ENCODE measurements around the gene RPLP1. TPM values are rescaled to one million over a fixed set of nuclear protein-coding genes. Genes with fewer than 3 reads are reported as not detected.

RPLP1 gene
- polyA plus RNA-seq, 1 of the 3 experiments (the other 2 are of a cell fraction) = 1,792 TPM

- Histone ChIP-seq H3K27me3 (ENCODE audit: insufficient read depth) (no peaks in the 10 kb centered on the region), H3K79me2 (ENCODE audit: insufficient read depth) (peaks cover 90% of the 10 kb centered on the region), H3K4me3 (ENCODE audit: low read depth in 2 of 2, low read length in 1 of 2) (no peak overlapping the region), H3K9me2 (no peaks in the 10 kb centered on the region), H4K20me1 (ENCODE audit: insufficient read depth) (no peaks in the 10 kb centered on the region), H3K9ac (no peak overlapping the region), H3K9me3 (no peaks in the 10 kb centered on the region), H3K27ac (ENCODE audit: low read depth in 2 of 2, low read length in 1 of 2) (no peak overlapping the region), H2AFZ (ENCODE audit: low read depth) (no peak overlapping the region), H3K4me1 (ENCODE audit: control insufficient read depth in 1 of 2, insufficient read depth in 2 of 2, low read depth in 1 of 2, low read length in 1 of 2) (peaks cover 10 to 15% of the 10 kb centered on the region in 2 experiments; a peak in 3 of 4 replicates), H3K4me2 (peak overlapping the region; percentile 92), H3K36me3 (replicated peaks in 1 of 2; ENCODE audit: control insufficient read depth in 1 of 2, insufficient read depth in 2 of 2, low read length in 1 of 2) (peaks cover 0 to 17% of the 10 kb centered on the region in 2 experiments), H3F3A (replicated peaks; ENCODE audit: insufficient read depth) (peaks cover 11% of the 10 kb centered on the region)
- CTCF ChIA-PET = interaction anchor here (0.9 to 5.7 kb wide), 4 partner anchors 14 to 354 kb away, joined by 3 to 24 read pairs (median 15); no protein-coding TSS in a partner anchor
- TF ChIP-seq SIN3A (IDR thresholded peaks at IDR 0.05; ENCODE audit: borderline replicate concordance, low read depth, low read length) = no peak
- no peak for TF ChIP-seq EP300 (IDR thresholded peaks at IDR 0.05; ENCODE audit: borderline replicate concordance in 1 of 2, low read depth in 1 of 2, low read length in 1 of 2)
- no peak for TF ChIP-seq GABPA (IDR thresholded peaks at IDR 0.05; ENCODE audit: low read depth)
- TF ChIP-seq CTCF (IDR thresholded peaks at IDR 0.05) = no peak
- no peak for TF ChIP-seq JUND (IDR thresholded peaks at IDR 0.05)
- TF ChIP-seq USF2 (IDR thresholded peaks at IDR 0.05; ENCODE audit: borderline replicate concordance, low read depth, low read length) = no peak
- no peak for TF ChIP-seq REST (IDR thresholded peaks at IDR 0.05; ENCODE audit: low read depth, low read length)
- TF ChIP-seq IRF3 (IDR thresholded peaks at IDR 0.05; ENCODE audit: low read depth, low read length) = no peak
- no peak for TF ChIP-seq RCOR1 (IDR thresholded peaks at IDR 0.05; ENCODE audit: low read length)
- no peak for TF ChIP-seq TCF12 (IDR thresholded peaks at IDR 0.05)
- no peak for TF ChIP-seq RFX5 (IDR thresholded peaks at IDR 0.05; ENCODE audit: low read length)
- TF ChIP-seq MEF2A (IDR thresholded peaks at IDR 0.05; ENCODE audit: borderline replicate concordance, low read depth) = no peak
- no peak for TF ChIP-seq PBX3 (IDR thresholded peaks at IDR 0.05)
- no peak for TF ChIP-seq RAD21 (IDR thresholded peaks at IDR 0.05; ENCODE audit: low read length)
- TF ChIP-seq TEAD4 (IDR thresholded peaks at IDR 0.05; ENCODE audit: borderline replicate concordance, insufficient read depth) = no peak
- no peak for TF ChIP-seq MAX (IDR thresholded peaks at IDR 0.05; ENCODE audit: low read depth)
- TF ChIP-seq SMC3 (IDR thresholded peaks at IDR 0.05; ENCODE audit: low read depth, low read length) = no peak
- no peak for TF ChIP-seq TAF1 (IDR thresholded peaks at IDR 0.05; ENCODE audit: borderline replicate concordance, low read depth, low read length)
- no peak for TF ChIP-seq RXRA (IDR thresholded peaks at IDR 0.05; ENCODE audit: borderline replicate concordance, low read depth)
- DNase-seq = no peak
- POLR2A ChIA-PET = no interaction called here
Observed at GRCh38 chr15:69412274-69412673, 40.3 kb upstream of the RPLP1 start.
